Ramos (cell line): ENCODE results near the gene CSF1R.

Experiments used
- in situ Hi-C: fragments of 300-500 bp; cut with MboI; formaldehyde crosslinking; loops from one replicate; pipeline ENCODE4 v1.14.3; 2022; ENCODE audit warnings: low sequenced_read_pairs; ENCODE audit not compliant: unreplicated experiment

Gene CSF1R

GRCh38 chr5:150075233-150075632 is 11.1 kb downstream of the CSF1R start:
- in situ Hi-C loops, result no loop called here

- in situ Hi-C loops, result no loop called here
Observed at GRCh38 chr5:150073677-150074076, 12.7 kb downstream of the CSF1R start.

GRCh38 chr5:150073086-150073625 is 13.2 kb downstream of the CSF1R start:
- in situ Hi-C loops, result no loop called here

GRCh38 chr5:150070821-150071220 is 15.5 kb downstream of the CSF1R start:
- in situ Hi-C loops, result no loop called here

- in situ Hi-C loops, result no loop called here
Observed at GRCh38 chr5:150069672-150070627, 16.4 kb downstream of the CSF1R start.

- in situ Hi-C loops, result no loop called here
Observed at GRCh38 chr5:150068961-150069645, 17.3 kb downstream of the CSF1R start.

- in situ Hi-C loops, result no loop called here
Observed at GRCh38 chr5:150068472-150068871, 17.9 kb downstream of the CSF1R start.

- in situ Hi-C loops, result no loop called here
Observed at GRCh38 chr5:150068071-150068470, 18.3 kb downstream of the CSF1R start.

GRCh38 chr5:150067405-150067960 is 18.9 kb downstream of the CSF1R start:
- in situ Hi-C loops, result no loop called here

GRCh38 chr5:150066901-150067396 is 19.4 kb downstream of the CSF1R start:
- in situ Hi-C loops, result no loop called here

- in situ Hi-C loops, result no loop called here
Observed at GRCh38 chr5:150066436-150066835, 19.9 kb downstream of the CSF1R start.

GRCh38 chr5:150065886-150066285 is 20.5 kb downstream of the CSF1R start:
- in situ Hi-C loops, result no loop called here

GRCh38 chr5:150065346-150065745 is 21.0 kb downstream of the CSF1R start:
- in situ Hi-C loops, result no loop called here

GRCh38 chr5:150064681-150065220 is 21.6 kb downstream of the CSF1R start:
- in situ Hi-C loops, result no loop called here

GRCh38 chr5:150063638-150064037 is 22.7 kb downstream of the CSF1R start:
- in situ Hi-C loops, result no loop called here

- in situ Hi-C loops, result no loop called here
Observed at GRCh38 chr5:150062216-150062922, 24.0 kb downstream of the CSF1R start.

- in situ Hi-C loops, result no loop called here
Observed at GRCh38 chr5:150061538-150061995, 24.8 kb downstream of the CSF1R start.

- in situ Hi-C loops, result no loop called here
Observed at GRCh38 chr5:150060471-150060870, 25.9 kb downstream of the CSF1R start.

GRCh38 chr5:150059623-150060022 is 26.7 kb downstream of the CSF1R start:
- in situ Hi-C loops, result no loop called here
